Measurements from ENCODE around the gene MYO1G. TPM values are rescaled to one million over a fixed set of nuclear protein-coding genes. Genes with fewer than 3 reads are reported as not detected.
"Not testable (repeated sequence)": the region's sequence is repeated elsewhere in the genome, so short reads cannot be mapped to it uniquely, and the experiment has no call there.

The MYO1G gene
- total RNA-seq, 1 experiment from 2014 or later = not detected

DNA sequence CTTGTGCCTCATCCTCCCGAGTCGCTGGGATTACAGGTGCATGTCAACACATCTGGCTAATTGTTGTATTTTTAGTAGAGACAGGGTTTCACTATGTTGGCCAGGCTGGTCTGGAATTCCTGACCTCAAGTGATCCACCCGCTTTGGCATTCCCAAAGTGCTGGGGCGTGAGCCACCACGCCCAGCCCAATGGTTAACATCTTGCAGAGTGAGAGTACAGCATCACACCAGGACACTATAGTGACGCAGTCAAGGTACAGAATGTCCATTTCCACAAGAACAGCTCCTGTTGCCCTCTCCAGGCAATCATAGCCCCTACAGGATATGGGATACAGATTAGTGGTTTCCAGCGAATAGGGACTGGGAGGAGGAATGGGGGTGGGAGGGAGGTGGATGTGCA is 34.0 kb downstream of the MYO1G start:
- DNase-seq (ENCODE audit: low read depth) = no peak

DNA sequence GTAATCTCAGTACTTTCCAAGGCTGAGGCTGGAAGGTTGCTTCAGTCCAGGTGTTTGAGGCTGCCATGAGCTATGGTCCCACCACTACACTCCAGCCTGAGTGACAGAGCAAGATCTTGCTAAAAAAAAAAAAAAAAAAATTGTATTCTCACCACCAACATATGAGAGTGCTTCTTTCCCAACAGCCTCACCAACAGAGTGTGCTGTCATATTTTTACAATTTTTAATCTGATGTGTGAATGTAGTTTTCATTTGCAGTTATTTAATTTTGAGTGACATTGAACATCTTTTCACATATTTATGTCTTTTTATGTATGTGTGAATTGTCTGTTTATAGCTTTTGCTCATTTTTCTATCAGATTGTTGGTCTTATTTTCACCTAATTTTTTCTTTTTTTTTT is 35.2 kb downstream of the MYO1G start:
- DNase-seq (ENCODE audit: low read depth) = no peak

DNA sequence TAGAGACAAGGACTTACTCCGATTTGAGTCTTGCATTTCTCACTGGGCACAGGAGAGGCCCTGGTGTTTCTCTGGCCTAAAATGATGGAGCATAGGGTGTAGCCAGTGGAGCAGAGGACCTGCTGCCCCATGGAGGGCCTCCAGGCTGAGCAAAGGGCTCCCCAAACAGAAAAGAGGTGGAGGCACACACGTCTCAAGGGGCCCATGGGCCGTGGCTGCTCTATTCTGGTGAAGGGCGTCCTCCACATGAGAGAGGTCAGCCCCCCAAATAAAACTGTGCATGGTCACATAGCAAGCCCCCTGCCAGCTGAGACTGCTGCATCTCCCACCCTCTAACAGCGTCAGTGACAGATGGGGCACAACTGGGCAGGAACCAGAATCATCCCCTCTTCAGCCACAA is 41.4 kb downstream of the MYO1G start:
- no peak for DNase-seq (ENCODE audit: low read depth)

DNA sequence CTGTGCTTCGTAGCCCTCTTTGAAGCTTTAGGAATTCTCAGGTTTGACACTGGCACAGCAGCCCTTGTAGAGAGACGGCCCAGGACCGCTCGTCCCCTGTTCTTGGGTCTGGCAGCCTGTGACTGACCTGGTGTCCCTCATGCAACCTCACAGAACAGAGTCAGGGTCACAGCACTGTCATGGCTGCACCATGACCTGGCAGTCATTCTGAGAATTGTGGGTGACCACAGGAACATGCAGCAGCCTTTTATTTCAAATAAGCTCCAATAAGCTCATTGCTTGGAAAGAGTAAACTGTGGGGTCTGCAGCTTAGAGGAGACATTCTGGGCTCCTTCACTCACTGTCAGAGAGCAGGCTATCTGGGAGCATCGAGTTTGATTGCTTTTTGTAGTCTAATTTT is 42.5 kb downstream of the MYO1G start:
- DNase-seq (ENCODE audit: low read depth) = no peak

DNA sequence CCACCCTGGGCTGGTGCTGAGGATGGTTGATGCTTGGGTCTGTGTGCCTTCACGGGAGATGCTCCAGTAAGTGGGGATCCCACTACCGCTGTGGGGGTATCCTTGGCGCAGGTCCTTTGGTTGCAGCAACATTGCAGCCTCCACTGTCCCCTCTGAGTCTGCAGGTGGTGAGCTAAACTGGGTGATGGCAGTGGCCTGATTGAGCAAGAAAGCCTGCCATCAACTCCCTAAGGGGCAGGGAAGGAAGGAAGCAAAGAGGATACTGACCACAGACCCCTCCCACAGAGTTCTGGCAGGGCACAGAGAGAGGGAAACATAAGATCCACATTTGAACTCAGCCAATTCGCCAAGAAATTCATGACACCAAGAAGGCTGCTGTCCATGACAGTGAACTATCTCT is 43.2 kb downstream of the MYO1G start:
- DNase-seq (ENCODE audit: low read depth) = no peak

- DNase-seq (ENCODE audit: low read depth) = no peak
Observed at GRCh38 chr7:44935016-44935415, 43.8 kb downstream of the MYO1G start.

- DNase-seq (ENCODE audit: low read depth) = not testable (repeated sequence)
Observed at GRCh38 chr7:44934510-44934909, 44.3 kb downstream of the MYO1G start.

GRCh38 chr7:44930921-44931320 is 47.9 kb downstream of the MYO1G start:
- no peak for DNase-seq (ENCODE audit: low read depth)

DNA sequence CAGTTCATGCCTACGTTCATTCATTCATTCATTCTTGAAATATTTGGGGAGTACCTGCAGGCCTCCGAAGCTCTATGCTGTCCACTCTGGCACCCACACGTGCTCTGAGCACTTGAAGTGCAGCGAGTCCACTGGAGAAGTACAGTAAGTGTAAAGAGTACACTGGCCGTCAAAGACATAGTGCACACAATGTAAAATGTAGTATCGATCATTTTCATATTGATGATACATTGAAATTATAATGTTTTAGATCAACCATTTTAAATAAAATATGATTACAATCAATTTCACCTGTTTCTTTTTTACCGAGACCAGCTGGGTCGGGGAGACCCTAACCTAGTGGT is 56.5 kb downstream of the MYO1G start:
- no peak for DNase-seq (ENCODE audit: low read depth)

GRCh38 chr7:44921607-44922350 is 57.0 kb downstream of the MYO1G start:
- DNase-seq (ENCODE audit: low read depth) = peak; percentile 54

- DNase-seq (ENCODE audit: low read depth) = no peak
Observed at GRCh38 chr7:44920119-44920518, 58.7 kb downstream of the MYO1G start.

- DNase-seq (ENCODE audit: low read depth) = no peak
Observed at GRCh38 chr7:44918029-44918428, 60.8 kb downstream of the MYO1G start.

- DNase-seq (ENCODE audit: low read depth) = no peak
Observed at GRCh38 chr7:44917465-44917864, 61.4 kb downstream of the MYO1G start.

DNA sequence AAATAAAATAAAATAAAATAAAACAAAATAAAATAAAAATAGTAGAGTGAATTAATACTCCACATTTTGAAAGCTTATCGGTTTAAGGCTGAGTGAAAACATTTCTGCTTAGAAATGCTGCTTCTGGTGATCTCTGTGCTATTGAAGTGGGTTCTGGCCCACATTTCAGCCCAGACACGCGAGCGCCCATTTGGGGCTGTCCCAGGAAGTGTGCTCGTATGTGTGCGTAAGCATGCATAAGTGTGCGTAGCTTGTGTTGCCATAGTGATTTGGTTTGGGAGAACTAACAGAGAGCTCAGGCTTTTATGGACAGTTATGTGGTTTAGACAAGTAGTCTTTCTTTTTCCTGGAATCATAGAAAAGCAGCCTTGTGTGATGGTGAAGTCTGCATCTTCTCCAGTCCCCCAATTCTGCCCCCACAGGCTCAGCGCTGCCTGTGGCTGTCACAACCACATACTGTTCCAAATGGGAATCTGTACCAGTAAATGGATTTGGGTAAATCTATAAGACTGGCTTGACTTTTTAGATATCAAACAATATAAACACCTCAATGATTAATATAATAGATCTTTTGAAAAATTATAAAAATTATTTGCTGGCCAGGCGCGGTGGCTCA is 63.7 kb downstream of the MYO1G start:
- DNase-seq (ENCODE audit: low read depth) = no peak

DNA sequence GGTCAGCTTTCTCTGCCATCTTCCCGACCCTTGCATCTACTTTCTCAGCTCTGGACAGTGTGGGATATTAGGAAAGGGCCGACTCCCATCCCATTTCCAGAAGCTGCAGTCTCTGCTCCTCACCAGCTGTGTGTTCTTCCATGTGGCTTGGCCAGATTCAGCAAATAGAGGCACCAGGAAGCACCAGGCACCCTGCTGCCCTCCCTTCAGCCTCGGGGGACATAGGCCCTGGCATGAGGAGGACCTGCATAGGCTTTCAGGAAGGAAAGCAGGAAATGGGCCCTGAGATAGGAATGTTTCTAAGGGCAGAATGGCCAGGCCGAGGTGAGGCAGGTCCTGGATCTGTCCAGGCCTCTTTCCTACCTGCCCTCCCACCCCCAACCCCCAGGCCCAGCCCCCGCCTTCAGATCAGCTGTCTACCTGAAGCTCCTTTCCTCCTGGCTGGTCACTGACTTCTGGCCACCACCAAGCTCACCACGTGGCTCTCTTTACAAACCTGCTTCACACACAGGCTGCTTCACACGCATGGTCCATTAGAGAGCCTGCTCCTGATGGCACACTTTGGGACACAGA is 66.0 kb downstream of the MYO1G start:
- DNase-seq (ENCODE audit: low read depth) = no peak

Other genes starting within 250 kb of the MYO1G start
- 11.9 and 17.8 TPM in 2 replicates for gene ZMIZ2, start 230.2 kb downstream of the MYO1G start, total RNA-seq (2014; rRNA removed; shearing (Covaris generic))
- gene PPIA, start 182.3 kb downstream of the MYO1G start, total RNA-seq (2014; rRNA removed; shearing (Covaris generic)) = 5,336 and 5,878 TPM in 2 replicates
- gene H2AZ2, start 130.9 kb downstream of the MYO1G start, total RNA-seq (2014; rRNA removed; shearing (Covaris generic)) = 362 and 397 TPM in 2 replicates
- 12.8 and 20.2 TPM in 2 replicates for gene PURB, start 93.5 kb downstream of the MYO1G start, total RNA-seq (2014; rRNA removed; shearing (Covaris generic))
- 41.7 and 48.6 TPM in 2 replicates for gene CCM2, start 21.2 kb upstream of the MYO1G start, total RNA-seq (2014; rRNA removed; shearing (Covaris generic))
- gene NACAD, start 110.0 kb upstream of the MYO1G start, total RNA-seq (2014; rRNA removed; shearing (Covaris generic)) = 0.03 and 0.08 TPM in 2 replicates
- gene TBRG4, start 132.7 kb upstream of the MYO1G start, total RNA-seq (2014; rRNA removed; shearing (Covaris generic)) = 157 and 161 TPM in 2 replicates
- not detected in 2 replicates for gene RAMP3, start 178.8 kb upstream of the MYO1G start, total RNA-seq (2014; rRNA removed; shearing (Covaris generic))

Measured in HT1080 (cell line).